ENCODE results near the gene SMIM10L1. TPM values are rescaled to one million over a fixed set of nuclear protein-coding genes. Genes with fewer than 3 reads are reported as not detected.

SMIM10L1 gene
- total RNA-seq (10 to 100 TPM in 3 of 7 donors, 1 to 10 TPM in 4; 6.5 to 11.9 (median 9.3) TPM), polyA plus RNA-seq (1 to 10 TPM; 7.8 to 9.4 (median 8.9) TPM)
- long read RNA-seq, donor 1, full-length matches to known transcripts = 30 of 30 reads
- long read RNA-seq, donor 1, partial matches to known transcripts = 0 of 30 reads
- long read RNA-seq, donor 1, other reads (novel, unspliced or antisense) = 0 of 30 reads
- long read RNA-seq, donor 2, full-length matches to known transcripts = 32 of 32 reads
- long read RNA-seq, donor 2, partial matches to known transcripts = 0 of 32 reads
- long read RNA-seq, donor 2, other reads (novel, unspliced or antisense) = 0 of 32 reads

DNA sequence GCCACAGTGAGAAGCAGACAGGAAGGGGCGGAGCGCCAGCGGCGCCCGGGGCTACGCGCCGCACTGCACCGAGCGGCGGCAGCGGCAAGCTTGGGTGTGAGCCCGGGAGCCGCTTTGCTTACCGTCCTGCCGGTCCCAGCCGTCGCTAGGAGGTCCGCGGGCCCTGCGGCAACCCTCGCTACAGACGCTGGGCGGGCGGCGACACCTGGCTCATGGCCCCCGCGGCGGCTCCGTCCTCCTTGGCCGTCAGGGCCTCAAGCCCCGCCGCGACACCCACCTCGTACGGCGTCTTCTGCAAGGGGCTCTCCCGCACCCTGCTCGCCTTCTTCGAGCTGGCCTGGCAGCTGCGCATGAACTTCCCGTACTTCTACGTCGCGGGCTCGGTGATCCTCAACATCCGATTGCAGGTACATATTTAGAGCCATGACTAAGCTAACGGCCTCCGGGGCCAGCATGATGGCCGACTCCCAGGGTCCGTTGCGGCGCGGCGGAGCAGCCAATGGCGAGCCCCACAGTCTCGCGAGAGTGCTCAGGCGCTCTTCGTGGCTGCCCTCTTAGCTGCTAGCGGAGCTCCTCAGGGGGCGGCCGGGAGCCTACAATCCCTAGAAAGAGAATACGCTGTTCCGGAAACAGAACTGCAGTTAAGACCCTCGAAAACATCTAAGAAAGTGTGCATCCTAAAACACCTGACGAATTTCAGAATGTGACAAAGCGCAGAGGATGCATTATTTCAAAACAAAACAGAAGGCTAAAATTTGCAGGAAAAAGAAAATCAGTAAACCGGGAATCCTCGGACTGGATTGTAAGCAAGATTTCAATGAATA is at the start of gene SMIM10L1:
Gene SMIM10L1, plus strand, starts transcription at position 50 of the 824 bp plus-strand sequence. Its CDS starts 163 bp downstream, at position 213.
- peak within 1 kb of the TSS; percentile 64 to 94 (median 80) for H3K4me3 ChIP-seq
- peaks cover 29 to 73% (median 46%) of the 10 kb centered on the region in 6 donors for H3K4me1 ChIP-seq
- peak within 1 kb of the TSS; percentile 93 to 99 (median 98) for H3K27ac ChIP-seq
- DNase-seq = peak; percentile 98
- no peaks in the 10 kb centered on the region for H3K9me3 ChIP-seq
- intact Hi-C loops (cut with DNase I; ENCODE audit: low total_unique reads) = no loop called here
- peak in 5 of 11 experiments; percentile 11 to 38 (median 25) for TF ChIP-seq CTCF (IDR thresholded peaks at IDR 0.05 in 8 of 11, conservative IDR thresholded peaks at IDR 0.05 in 3 of 11)
- TF ChIP-seq POLR2A (IDR thresholded peaks at IDR 0.05) = no peak
- TF ChIP-seq POLR2AphosphoS5 (IDR thresholded peaks at IDR 0.05) = peak; percentile 90 to 93 (median 92)
- H3K36me3 ChIP-seq = peaks cover 0 to 20% (median 0%) of the 10 kb centered on the region in 6 donors
- 0 to 1% (median 0%) methylated on average over 28 to 70 of the region's 70 CpGs for WGBS, 5 donors
- H3K27me3 ChIP-seq (replicated peaks in 1 of 7) = no peaks in the 10 kb centered on the region

GRCh38 chr12:11130382-11130781 is 40.6 kb upstream of the SMIM10L1 start:
- H3K4me3 ChIP-seq = no peak overlapping the region
- intact Hi-C loops (cut with DNase I; ENCODE audit: low total_unique reads) = no loop called here

DNA sequence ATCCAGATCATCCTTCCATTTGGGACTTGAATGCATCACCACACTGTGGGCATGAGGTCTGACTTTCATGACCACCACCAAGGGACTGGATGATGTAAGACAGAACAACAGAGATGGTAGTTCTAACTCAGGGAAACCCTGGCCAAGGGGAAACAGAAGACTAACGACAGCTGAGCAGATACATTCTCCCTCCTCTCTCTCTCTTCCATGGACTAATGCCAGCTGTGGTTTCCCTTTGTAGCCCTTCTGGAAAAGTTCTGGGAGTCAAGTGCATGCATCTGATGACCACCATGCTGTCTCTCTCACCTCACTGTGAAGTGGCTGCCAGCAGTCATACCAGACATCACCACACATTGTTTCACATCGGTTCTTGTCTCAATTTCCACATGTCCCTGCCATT is 40.0 kb upstream of the SMIM10L1 start:
- no peak for DNase-seq
- Histone ChIP-seq H3K36me3 (peaks cover 0 to 10% (median 0%) of the 10 kb centered on the region in 6 donors), H3K27ac (no peak overlapping the region), H3K4me1 (no peaks in the 10 kb centered on the region), H3K9me3 (peaks cover 0 to 6% (median 0%) of the 10 kb centered on the region in 8 donors), H3K27me3 (replicated peaks in 1 of 7) (no peaks in the 10 kb centered on the region), H3K4me3 (no peak overlapping the region)
- no peak for TF ChIP-seq POLR2A (IDR thresholded peaks at IDR 0.05)
- TF ChIP-seq CTCF (IDR thresholded peaks at IDR 0.05 in 8 of 11, conservative IDR thresholded peaks at IDR 0.05 in 3 of 11) = no peak
- no peak for TF ChIP-seq POLR2AphosphoS5 (IDR thresholded peaks at IDR 0.05)
- intact Hi-C loops (cut with DNase I; ENCODE audit: low total_unique reads) = no loop called here
- 0 to 100% (median 62%) methylated on average over 2 of the region's 2 CpGs for WGBS, 5 donors

More at GRCh38 chr12:11130382-11130781, 40.6 kb upstream of the SMIM10L1 start:
- Histone ChIP-seq H3K27ac (no peak overlapping the region), H3K9me3 (peaks cover 0 to 6% (median 0%) of the 10 kb centered on the region in 8 donors), H3K27me3 (replicated peaks in 1 of 7) (no peaks in the 10 kb centered on the region), H3K36me3 (peaks cover 0 to 10% (median 0%) of the 10 kb centered on the region in 6 donors), H3K4me1 (no peaks in the 10 kb centered on the region)
- WGBS, 5 donors = 94 to 98% (median 96%) methylated on average over 3 of the region's 3 CpGs
- DNase-seq = no peak
- no peak for TF ChIP-seq CTCF (IDR thresholded peaks at IDR 0.05 in 8 of 11, conservative IDR thresholded peaks at IDR 0.05 in 3 of 11)
- no peak for TF ChIP-seq POLR2AphosphoS5 (IDR thresholded peaks at IDR 0.05)
- TF ChIP-seq POLR2A (IDR thresholded peaks at IDR 0.05) = no peak

Data from spleen (tissue), 13 donors.